HepG2 (cell line): ENCODE data around the gene MTOR. TPM values are rescaled to one million over a fixed set of nuclear protein-coding genes. Genes with fewer than 3 reads are reported as not detected.

Experiments used
- AFF4 ChIP-seq: sonication (generic); formaldehyde crosslinking; IDR thresholded peaks from 2 replicates; pipeline ENCODE4 v1.4.0; 2020; ENCODE audit warnings: missing genetic modification reagents
- AHR ChIP-seq: IDR thresholded peaks from 2 replicates; pipeline ENCODE4 v1.6.1; 2018; ENCODE audit warnings: missing genetic modification reagents, missing compliant biosample characterization
- CREB3 ChIP-seq: sonication (generic); formaldehyde crosslinking; IDR thresholded peaks from 2 replicates; pipeline ENCODE4 v1.5.0; 2020; ENCODE audit warnings: missing genetic modification reagents
- DDIT3 ChIP-seq: sonication (generic); formaldehyde crosslinking; IDR thresholded peaks from 2 replicates; pipeline ENCODE4 v1.4.0; 2020; ENCODE audit warnings: mild to moderate bottlenecking, missing genetic modification reagents
- GTF2F1 ChIP-seq: fragments of 150-350 bp; IDR thresholded peaks from 2 replicates; pipeline ENCODE4 v1.6.1; 2014; ENCODE audit warnings: low read length
- IRX3 ChIP-seq: sonication (generic); formaldehyde crosslinking; IDR thresholded peaks from 2 replicates; pipeline ENCODE4 v1.8.1; 2023; ENCODE audit warnings: mild to moderate bottlenecking, low read depth, missing genetic modification reagents, borderline replicate concordance
- JUN ChIP-seq: sonication (generic); formaldehyde crosslinking; IDR thresholded peaks from 2 replicates; pipeline ENCODE4 v1.4.0; 2020; ENCODE audit warnings: mild to moderate bottlenecking, missing genetic modification reagents
- JUND ChIP-seq: sonication (generic); formaldehyde crosslinking; IDR thresholded peaks from 2 replicates; pipeline ENCODE4 v1.8.0; 2022; ENCODE audit warnings: mild to moderate bottlenecking, missing genetic modification reagents
- MYC ChIP-seq: sonication (generic); formaldehyde crosslinking; IDR thresholded peaks from 2 replicates; pipeline ENCODE4 v1.9.0; 2021; ENCODE audit warnings: missing genetic modification reagents, borderline replicate concordance
- NKX3-1 ChIP-seq: sonication (generic); formaldehyde crosslinking; IDR thresholded peaks from 2 replicates; pipeline ENCODE4 v1.5.0; 2020; ENCODE audit warnings: missing genetic modification reagents
- PHF8 ChIP-seq: sonication (generic); formaldehyde crosslinking; IDR thresholded peaks from 2 replicates; pipeline ENCODE4 v1.5.0; 2020; ENCODE audit warnings: missing genetic modification reagents
- PRMT3 ChIP-seq: sonication (generic); formaldehyde crosslinking; IDR thresholded peaks from 2 replicates; pipeline ENCODE4 v1.8.1; 2022; ENCODE audit warnings: low read depth, mild to moderate bottlenecking, moderate library complexity, missing genetic modification reagents, borderline replicate concordance
- TBP ChIP-seq: sonication (generic); formaldehyde crosslinking; IDR thresholded peaks from 2 replicates; pipeline ENCODE4 v1.5.0; 2020; ENCODE audit warnings: missing genetic modification reagents
- THRA ChIP-seq: sonication (generic); formaldehyde crosslinking; IDR thresholded peaks from 2 replicates; pipeline ENCODE4 v1.4.0; 2020; ENCODE audit warnings: missing genetic modification reagents, borderline replicate concordance
- ZBTB10 ChIP-seq: sonication (generic); formaldehyde crosslinking; IDR thresholded peaks from 2 replicates; pipeline ENCODE4 v1.4.0; 2020; ENCODE audit warnings: missing genetic modification reagents, borderline replicate concordance
- ZKSCAN8 ChIP-seq: IDR thresholded peaks from 2 replicates; pipeline ENCODE4 v1.6.1; 2016; ENCODE audit warnings: borderline replicate concordance, missing genetic modification reagents, missing compliant biosample characterization
- ZNF775 ChIP-seq: sonication (generic); formaldehyde crosslinking; IDR thresholded peaks from 2 replicates; pipeline ENCODE4 v1.4.0; 2020; ENCODE audit warnings: missing genetic modification reagents, mild to moderate bottlenecking, moderate library complexity, borderline replicate concordance
- polyA plus RNA-seq, 8 experiments: library from polyadenylated mRNA; depleted of rRNA in 3 of 8; stranded (reverse) in 7 of 8; unstranded in 1 of 8; fragments of >200 nt; fragmentation: Illumina TruSeq in 4 of 8; extraction: Trizol in 4 of 8; gene quantifications; 2 replicates each; pipeline versions ENCODE4 v1.2.1 to v1.2.3, GENCODE V29; 2011 to 2016; ENCODE audit warnings: low read depth in 4 of 8, missing spikeins in 1 of 8, mixed read lengths in 1 of 8; ENCODE audit not compliant: insufficient read depth in 1 of 8
- total RNA-seq, 5 experiments: library from RNA; depleted of rRNA; stranded (reverse); fragments of >200 nt; fragmentation: Illumina TruSeq; extraction: Trizol; gene quantifications; 2 replicates each; pipeline ENCODE4 v1.2.3, GENCODE V29; 2016; ENCODE audit warnings: low read depth in 1 of 5

Gene MTOR
- total and polyA plus RNA-seq, 2 of the 13 experiments (the other 11 are each of a cell fraction or from before 2014, with no cell fraction given), result 24.6 to 34.6 TPM

GRCh38 chr1:11059155-11059967 is 203.0 kb downstream of the MTOR start (continued):
- TF ChIP-seq AHR (CRISPR knock-in tag) (0 out of 2 replicates have a peak, but pooled peaks have one; percentile 51), NKX3-1 (CRISPR knock-in tag) (peak; percentile 47; the same call in 1 of the 2 replicates), PHF8 (CRISPR knock-in tag) (peak; percentile 18; the same call in 1 of the 2 replicates), AFF4 (CRISPR knock-in tag) (no peak), JUND (CRISPR knock-in tag) (no peak), CREB3 (no peak), ZBTB10 (CRISPR knock-in tag) (peak; percentile 38; the same call in 1 of the 2 replicates), PRMT3 (CRISPR knock-in tag) (no peak), IRX3 (CRISPR knock-in tag) (no peak), GTF2F1 (no peak), TBP (no peak), THRA (CRISPR knock-in tag) (no peak), ZKSCAN8 (CRISPR knock-in tag) (no peak), ZNF775 (CRISPR knock-in tag) (no peak), DDIT3 (CRISPR knock-in tag) (no peak), MYC (CRISPR knock-in tag) (peak; percentile 90; the same call in 1 of the 2 replicates), JUN (CRISPR knock-in tag) (no peak)
